ENCODE results near the gene RXRG. TPM values are rescaled to one million over a fixed set of nuclear protein-coding genes. Genes with fewer than 3 reads are reported as not detected.

The RXRG gene
- not detected in 2 replicates for total RNA-seq
- long read RNA-seq = 0 reads

DNA sequence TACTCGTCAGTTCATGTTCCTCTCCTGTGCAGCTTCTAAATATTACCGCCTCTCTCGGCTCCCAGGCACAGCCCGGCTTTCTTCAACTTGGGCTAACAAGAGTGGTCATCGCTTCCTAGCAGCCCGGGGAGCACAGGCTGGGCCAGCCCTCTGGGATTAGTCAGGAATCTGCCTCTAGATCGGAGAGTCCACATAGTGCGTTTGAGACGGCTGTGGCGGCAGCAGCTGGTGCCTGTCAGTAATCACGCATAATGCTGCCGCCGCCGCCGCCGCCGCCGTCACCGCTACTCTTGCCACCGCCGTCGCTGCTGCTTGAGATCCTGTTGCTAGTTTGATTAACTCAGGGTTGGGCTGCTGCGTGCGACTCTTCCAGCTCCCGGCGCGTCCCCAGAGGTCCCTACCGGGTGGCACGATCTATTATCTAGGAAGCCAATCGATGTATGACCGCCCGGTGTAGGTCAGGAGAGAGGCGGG lies at the start of gene RXRG:
Gene RXRG, minus strand, starts transcription at position 230 of the 474 bp plus-strand sequence. CDS start 233 bp downstream, outside the sequence.
- no peak within 1 kb of the TSS for H3K27ac Mint-ChIP-seq (ENCODE audit: unreplicated experiment)
- no peak for DNase-seq (ENCODE audit: extremely low spot score, unreplicated experiment)
- H3K4me1 Mint-ChIP-seq (ENCODE audit: unreplicated experiment) = no peaks in the 10 kb centered on the region
- no peaks in the 10 kb centered on the region for H3K9me3 Mint-ChIP-seq (ENCODE audit: unreplicated experiment)
- TF ChIP-seq, protein P1, sequence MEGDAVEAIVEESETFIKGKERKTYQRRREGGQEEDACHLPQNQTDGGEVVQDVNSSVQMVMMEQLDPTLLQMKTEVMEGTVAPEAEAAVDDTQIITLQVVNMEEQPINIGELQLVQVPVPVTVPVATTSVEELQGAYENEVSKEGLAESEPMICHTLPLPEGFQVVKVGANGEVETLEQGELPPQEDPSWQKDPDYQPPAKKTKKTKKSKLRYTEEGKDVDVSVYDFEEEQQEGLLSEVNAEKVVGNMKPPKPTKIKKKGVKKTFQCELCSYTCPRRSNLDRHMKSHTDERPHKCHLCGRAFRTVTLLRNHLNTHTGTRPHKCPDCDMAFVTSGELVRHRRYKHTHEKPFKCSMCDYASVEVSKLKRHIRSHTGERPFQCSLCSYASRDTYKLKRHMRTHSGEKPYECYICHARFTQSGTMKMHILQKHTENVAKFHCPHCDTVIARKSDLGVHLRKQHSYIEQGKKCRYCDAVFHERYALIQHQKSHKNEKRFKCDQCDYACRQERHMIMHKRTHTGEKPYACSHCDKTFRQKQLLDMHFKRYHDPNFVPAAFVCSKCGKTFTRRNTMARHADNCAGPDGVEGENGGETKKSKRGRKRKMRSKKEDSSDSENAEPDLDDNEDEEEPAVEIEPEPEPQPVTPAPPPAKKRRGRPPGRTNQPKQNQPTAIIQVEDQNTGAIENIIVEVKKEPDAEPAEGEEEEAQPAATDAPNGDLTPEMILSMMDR (IDR thresholded peaks at IDR 0.05) = no peak
- H3K4me3 Mint-ChIP-seq (ENCODE audit: unreplicated experiment) = no peak within 1 kb of the TSS
- H3K36me3 Mint-ChIP-seq (ENCODE audit: unreplicated experiment) = no peaks in the 10 kb centered on the region
- H3K27me3 Mint-ChIP-seq (ENCODE audit: unreplicated experiment) = peaks cover 14% of the 10 kb centered on the region

DNA sequence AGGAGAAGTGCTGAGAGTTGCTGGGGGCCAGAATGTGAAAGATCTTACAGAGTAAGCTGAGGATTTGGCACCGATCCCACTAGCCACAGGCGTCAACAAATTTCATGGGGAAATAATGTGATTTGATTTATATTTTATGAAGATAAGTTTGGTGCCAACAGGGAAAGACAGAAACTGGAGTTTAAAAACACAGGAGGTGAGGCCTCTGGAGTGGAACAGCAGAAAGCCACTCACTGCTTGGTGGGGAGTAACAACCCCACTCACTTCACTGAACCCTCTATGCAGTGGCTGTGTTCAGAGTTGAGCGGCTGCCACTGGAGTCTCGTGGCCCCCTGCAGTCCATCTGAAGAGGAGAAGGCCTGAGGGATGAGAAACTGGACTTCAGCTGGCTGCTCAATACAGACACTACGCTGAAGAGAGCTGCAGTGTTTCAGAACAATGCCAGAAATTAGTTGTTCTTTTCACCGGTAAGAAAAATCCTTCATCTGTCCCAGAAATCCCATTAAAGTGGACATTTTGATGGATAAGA lies 48.0 kb upstream of the RXRG start:
- H3K9me3 Mint-ChIP-seq (ENCODE audit: unreplicated experiment) = no peaks in the 10 kb centered on the region
- H3K4me3 Mint-ChIP-seq (ENCODE audit: unreplicated experiment) = no peak overlapping the region
- DNase-seq (ENCODE audit: extremely low spot score, unreplicated experiment) = no peak
- no peak overlapping the region for H3K27ac Mint-ChIP-seq (ENCODE audit: unreplicated experiment)
- peaks cover 11% of the 10 kb centered on the region for H3K27me3 Mint-ChIP-seq (ENCODE audit: unreplicated experiment)
- no peaks in the 10 kb centered on the region for H3K36me3 Mint-ChIP-seq (ENCODE audit: unreplicated experiment)
- H3K4me1 Mint-ChIP-seq (ENCODE audit: unreplicated experiment) = no peaks in the 10 kb centered on the region
- TF ChIP-seq, protein P1 (IDR thresholded peaks at IDR 0.05) = no peak

DNA sequence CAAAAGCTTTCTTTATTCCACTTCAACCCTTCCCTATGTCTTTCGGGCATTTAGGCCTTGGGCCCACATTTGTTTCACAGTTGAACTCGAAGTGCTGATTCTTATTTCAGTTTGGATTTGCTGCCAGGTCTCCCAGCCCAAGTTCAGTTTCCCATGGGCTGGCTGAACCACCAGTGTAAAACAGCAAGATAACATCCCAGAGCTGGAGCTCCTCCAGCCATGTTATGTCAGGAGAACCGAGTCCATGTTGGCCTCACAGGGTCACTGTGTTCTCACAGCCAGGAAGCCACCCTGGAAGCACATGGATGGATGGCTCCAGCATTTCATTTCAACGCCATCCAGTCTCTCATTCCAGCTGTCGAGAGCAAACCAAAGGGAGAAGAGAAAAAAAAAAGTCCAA lies 45.2 kb upstream of the RXRG start:
- TF ChIP-seq, protein P1 (IDR thresholded peaks at IDR 0.05) = no peak
- Mint-ChIP-seq H3K27me3 (ENCODE audit: unreplicated experiment) (peaks cover 15% of the 10 kb centered on the region), H3K27ac (ENCODE audit: unreplicated experiment) (no peak overlapping the region), H3K4me3 (ENCODE audit: unreplicated experiment) (no peak overlapping the region), H3K36me3 (ENCODE audit: unreplicated experiment) (no peaks in the 10 kb centered on the region), H3K4me1 (ENCODE audit: unreplicated experiment) (no peaks in the 10 kb centered on the region), H3K9me3 (ENCODE audit: unreplicated experiment) (no peaks in the 10 kb centered on the region)
- no peak for DNase-seq (ENCODE audit: extremely low spot score, unreplicated experiment)

DNA sequence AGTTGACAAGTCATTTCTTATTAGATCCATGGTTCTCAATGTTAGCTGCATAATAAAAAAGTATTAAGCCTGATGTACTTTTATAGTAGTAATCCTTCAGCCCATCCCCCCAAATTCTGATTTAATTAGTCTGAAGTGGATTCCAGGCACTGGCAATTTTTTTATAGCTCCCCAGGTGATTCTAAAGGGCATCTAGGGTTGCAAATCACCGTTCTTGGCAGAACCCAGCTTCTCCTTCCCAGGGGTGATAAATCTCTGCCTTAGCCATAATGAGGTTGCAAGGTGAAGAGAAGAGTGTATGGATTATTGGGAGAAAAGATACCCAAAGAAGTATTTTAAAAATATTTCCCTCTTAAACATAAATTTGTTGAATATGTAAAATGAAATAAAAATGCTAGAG lies 43.0 kb upstream of the RXRG start:
- H3K9me3 Mint-ChIP-seq (ENCODE audit: unreplicated experiment) = no peaks in the 10 kb centered on the region
- no peaks in the 10 kb centered on the region for H3K36me3 Mint-ChIP-seq (ENCODE audit: unreplicated experiment)
- DNase-seq (ENCODE audit: extremely low spot score, unreplicated experiment) = no peak
- H3K4me3 Mint-ChIP-seq (ENCODE audit: unreplicated experiment) = no peak overlapping the region
- peaks cover 13% of the 10 kb centered on the region for H3K27me3 Mint-ChIP-seq (ENCODE audit: unreplicated experiment)
- no peaks in the 10 kb centered on the region for H3K4me1 Mint-ChIP-seq (ENCODE audit: unreplicated experiment)
- no peak overlapping the region for H3K27ac Mint-ChIP-seq (ENCODE audit: unreplicated experiment)
- TF ChIP-seq, protein P1 (IDR thresholded peaks at IDR 0.05) = no peak

DNA sequence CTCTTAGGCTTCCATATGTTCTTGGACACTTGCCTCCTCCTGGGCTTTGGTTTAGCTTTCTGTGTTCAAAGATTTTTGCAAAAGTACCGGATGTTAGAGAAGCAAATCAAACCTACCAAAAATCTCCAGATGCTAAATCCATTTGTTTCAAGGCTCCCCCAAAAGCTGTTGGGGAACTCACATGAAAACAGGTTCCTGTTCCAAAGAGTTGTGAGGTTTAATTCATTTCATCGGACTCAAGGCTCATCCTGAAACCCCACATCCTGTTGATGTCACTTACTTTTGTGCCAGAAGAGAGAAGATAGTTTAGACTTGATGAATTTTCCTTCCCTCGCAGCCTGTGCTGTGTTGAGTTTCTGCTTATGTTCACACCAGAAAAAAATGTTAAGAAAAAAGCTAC lies 41.7 kb upstream of the RXRG start:
- no peak overlapping the region for H3K4me3 Mint-ChIP-seq (ENCODE audit: unreplicated experiment)
- DNase-seq (ENCODE audit: extremely low spot score, unreplicated experiment) = no peak
- no peaks in the 10 kb centered on the region for H3K36me3 Mint-ChIP-seq (ENCODE audit: unreplicated experiment)
- H3K27me3 Mint-ChIP-seq (ENCODE audit: unreplicated experiment) = peaks cover 8% of the 10 kb centered on the region
- peaks cover 8% of the 10 kb centered on the region for H3K4me1 Mint-ChIP-seq (ENCODE audit: unreplicated experiment)
- H3K9me3 Mint-ChIP-seq (ENCODE audit: unreplicated experiment) = no peaks in the 10 kb centered on the region
- H3K27ac Mint-ChIP-seq (ENCODE audit: unreplicated experiment) = no peak overlapping the region
- TF ChIP-seq, protein P1 (IDR thresholded peaks at IDR 0.05) = no peak

Data from osteocyte (in vitro differentiated cells).